CD4-positive, alpha-beta T cell treated with Interleukin-17A for 1 hour (primary cell): ENCODE data around the gene PNPLA1.
"Not testable (repeated sequence)": the region's sequence is repeated elsewhere in the genome, so short reads cannot be mapped to it uniquely, and the experiment has no call there.

Source experiments
- DNase-seq: peaks from one replicate; pipeline ENCODE4 v3.0.0-alpha.2; 2020

Gene PNPLA1

GRCh38 chr6:36337814-36338213 lies 68.0 kb downstream of the PNPLA1 start:
- no peak for DNase-seq

DNA sequence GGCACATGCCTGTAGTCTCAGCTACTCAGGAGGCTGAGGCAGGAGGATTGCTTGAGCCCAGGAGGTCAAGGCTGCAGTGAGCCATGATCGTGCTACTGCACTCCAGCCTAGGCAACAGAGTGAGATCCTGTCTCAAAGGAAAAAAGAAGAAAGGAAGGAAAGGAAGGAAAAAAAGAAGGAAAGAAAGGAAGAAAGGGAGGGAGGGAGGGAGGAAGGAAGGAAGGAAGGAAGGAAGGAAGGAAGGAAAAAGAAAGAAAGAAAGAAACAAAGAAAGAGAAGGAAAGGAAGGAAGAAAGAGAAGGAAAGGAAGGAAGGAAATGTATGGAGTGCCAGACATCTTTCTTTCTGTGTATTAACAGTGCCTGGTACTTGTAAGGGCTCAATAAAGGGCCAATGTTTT lies 68.4 kb downstream of the PNPLA1 start:
- not testable (repeated sequence) for DNase-seq

GRCh38 chr6:36339146-36339545 lies 69.3 kb downstream of the PNPLA1 start:
- DNase-seq = no peak

DNA sequence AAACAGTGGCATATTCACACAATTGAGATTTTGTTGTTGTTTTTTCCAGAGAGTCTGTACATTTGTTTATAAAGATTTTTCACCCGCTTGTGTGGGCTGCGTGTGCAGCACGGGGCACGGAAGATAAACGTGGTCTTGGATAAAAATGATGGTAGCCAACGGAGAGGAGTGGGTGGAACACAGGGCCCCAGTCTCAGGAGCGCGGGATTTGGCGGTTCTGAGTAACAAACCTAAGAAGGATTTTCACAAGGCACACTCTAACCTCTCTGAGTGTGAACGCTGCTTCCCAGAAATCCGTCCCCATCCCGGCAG lies 70.4 kb downstream of the PNPLA1 start:
- no peak for DNase-seq

DNA sequence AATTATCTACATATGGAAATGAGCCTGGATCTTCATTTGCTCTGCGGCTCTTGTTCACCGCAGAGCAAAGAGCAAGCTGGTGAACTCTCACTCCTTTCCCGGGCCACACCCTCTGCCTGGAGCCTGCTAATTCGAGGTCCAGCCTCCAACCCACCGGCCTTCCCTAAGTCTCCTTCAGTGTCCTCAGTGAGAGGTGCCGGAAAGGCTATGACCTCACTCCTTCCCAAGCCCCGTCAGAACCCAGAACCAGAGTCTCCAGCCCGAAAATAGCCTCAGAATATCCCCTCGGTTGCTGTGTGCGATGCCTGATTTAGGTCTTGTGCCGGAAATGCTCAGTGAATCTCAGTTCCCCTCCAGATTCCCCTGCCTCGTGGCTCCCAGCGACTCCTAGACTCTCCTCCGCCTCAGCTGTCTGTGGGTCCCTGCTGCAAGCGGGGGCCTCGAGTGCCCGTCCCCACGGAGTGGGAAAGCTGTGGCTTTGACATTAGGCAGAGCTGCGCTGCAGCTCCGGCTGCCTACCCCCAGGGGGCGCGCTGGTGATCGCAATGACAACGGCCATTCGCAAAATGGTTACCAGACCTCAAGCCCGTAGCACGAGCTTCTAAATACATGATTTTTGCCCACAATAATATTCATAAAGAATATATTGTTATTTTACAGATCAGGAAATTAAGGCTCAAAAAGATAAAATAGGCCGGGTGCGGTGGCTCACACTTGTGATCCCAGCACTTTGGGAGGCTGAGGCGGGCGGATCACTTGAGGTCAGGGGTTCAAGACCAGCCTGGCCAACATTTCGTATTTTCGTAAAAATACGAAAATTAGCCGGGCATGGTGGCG lies 71.0 kb downstream of the PNPLA1 start:
- DNase-seq = peak; percentile 75

DNA sequence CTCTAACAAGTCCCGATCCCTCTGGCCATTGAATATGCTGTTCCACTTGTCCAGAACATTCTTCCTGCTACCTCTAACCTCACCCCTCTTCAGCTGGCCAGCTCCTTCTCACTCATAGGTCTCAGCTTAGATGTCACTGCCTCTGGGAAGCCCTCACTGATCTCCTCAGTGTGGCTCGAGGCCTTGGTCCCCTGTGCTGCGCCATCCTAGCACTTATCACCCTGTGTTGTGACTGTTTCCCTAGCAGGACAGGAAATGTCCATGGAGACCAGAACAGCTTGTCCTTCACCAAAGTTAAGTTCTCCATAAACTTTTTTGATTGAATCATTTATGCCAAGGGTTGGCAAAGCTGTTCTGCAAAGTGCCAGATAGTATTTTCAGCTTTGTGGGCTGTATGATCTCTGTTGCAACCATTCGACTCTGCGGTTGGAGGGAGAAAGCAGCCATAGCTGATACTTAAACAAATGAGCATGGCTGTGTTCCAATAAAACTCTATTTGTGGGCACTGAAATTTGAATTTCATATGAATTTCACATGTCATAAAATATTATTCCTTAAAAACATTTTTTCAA lies 73.3 kb downstream of the PNPLA1 start:
- DNase-seq = no peak

DNA sequence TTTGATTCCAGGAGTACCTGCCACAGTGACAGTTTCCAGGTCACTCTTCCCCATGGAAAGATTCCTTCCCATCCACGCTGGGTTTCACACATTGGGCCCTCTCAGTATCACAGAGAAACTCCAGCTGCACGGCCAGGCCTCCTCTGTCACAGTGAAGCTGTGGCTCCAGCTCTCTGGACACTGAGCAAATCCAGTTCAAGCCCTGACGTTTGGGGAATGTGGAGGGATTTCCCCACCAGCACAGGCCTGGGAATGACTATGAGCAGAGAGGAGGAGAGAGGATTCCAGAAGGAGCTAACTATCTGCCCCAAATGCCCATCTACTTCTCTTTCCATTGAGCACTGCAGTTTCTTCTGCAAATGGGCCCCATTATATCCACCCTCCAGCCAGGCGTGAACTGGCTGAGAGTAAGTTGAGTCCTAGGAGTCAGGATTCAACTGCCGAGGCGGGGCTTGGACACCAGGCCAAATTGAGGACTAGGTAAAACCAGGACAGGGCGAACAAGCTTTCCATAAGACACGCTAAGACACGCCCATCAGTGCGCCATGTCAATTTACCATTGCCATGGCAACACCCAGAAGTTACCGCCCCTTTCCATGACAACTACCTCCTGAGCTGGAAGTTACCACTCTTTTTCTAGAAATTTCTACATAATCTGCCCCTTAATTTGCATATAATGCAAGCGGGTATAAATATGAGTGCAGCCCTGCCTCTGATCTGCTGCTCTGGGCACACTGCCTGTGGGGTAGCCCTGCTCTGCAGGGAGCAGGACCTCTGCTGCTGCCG lies 76.0 kb downstream of the PNPLA1 start:
- no peak for DNase-seq

DNA sequence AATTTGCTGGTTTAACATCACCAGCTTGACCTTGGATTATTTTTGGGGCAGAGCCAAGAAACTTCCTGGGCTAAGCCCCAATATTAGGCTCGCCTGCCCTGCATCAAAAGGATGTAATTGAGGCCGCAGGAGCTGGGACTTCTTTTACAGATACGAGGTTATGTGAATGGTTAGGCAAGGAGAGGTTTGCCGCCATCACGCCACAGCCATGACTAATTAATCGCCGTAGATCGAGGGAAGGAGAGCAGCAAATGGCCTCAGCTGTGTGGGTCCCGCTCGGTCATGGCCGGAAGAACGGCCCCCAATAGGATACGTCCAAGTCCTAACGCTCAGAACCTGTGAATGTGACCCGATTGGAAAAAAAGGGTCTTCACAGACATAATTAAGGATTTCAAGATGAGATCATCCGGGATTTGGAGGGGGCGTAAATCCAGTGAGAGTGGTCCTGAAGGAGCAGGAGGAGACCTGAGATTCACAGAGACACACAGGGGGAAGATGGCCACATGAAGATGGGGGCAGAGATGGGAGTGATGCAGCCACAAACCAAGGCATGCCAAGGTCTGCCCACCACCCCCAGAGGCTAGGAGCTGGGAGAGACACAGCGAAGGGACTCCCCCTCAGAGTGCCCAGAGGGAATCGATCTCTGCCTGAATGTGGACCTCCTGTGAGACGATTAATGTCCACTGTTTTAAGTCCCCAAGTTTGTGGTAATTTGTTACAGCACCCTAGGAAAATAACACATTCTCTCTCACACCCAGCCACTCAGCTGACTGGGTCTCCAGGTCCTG lies 76.8 kb downstream of the PNPLA1 start:
- no peak for DNase-seq

- no peak for DNase-seq
Observed at GRCh38 chr6:36347621-36348020, 77.8 kb downstream of the PNPLA1 start.

DNA sequence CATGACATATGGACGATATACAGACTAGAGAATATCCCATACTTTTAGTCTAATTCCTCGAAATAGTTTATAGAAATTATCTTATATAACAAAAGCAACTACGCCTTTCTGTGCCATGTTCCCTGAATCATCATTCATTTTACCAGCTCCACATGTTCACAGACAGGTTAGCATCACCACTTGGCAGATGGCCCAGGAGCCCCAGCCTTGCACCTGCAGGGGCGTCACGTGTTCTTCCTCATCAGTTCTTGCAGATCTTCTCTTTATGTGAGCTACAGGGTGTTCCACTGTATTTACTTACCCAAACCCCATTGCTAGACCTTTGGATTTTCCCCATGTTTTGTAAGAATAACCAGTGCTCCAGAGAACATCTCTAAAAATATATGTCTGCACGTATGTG lies 79.4 kb downstream of the PNPLA1 start:
- no peak for DNase-seq

DNA sequence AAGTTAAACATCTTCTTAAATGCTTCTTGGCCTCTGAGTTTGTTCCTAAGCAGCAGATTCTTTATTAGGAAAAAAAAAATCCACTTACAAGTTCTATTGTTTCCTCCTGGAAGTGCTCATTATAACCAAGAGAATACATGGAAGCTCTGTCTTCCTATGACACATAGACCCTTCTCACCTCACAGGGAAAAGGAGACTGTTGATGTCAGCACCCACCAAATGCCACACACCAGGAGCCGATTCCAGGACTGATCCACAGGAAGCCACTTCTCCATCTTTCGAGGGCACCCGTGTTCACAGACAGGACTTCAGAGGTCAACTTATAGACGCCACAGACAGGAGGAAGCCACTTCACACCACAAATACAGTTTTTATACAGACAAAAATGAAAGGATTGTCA lies 80.2 kb downstream of the PNPLA1 start:
- DNase-seq = no peak

DNA sequence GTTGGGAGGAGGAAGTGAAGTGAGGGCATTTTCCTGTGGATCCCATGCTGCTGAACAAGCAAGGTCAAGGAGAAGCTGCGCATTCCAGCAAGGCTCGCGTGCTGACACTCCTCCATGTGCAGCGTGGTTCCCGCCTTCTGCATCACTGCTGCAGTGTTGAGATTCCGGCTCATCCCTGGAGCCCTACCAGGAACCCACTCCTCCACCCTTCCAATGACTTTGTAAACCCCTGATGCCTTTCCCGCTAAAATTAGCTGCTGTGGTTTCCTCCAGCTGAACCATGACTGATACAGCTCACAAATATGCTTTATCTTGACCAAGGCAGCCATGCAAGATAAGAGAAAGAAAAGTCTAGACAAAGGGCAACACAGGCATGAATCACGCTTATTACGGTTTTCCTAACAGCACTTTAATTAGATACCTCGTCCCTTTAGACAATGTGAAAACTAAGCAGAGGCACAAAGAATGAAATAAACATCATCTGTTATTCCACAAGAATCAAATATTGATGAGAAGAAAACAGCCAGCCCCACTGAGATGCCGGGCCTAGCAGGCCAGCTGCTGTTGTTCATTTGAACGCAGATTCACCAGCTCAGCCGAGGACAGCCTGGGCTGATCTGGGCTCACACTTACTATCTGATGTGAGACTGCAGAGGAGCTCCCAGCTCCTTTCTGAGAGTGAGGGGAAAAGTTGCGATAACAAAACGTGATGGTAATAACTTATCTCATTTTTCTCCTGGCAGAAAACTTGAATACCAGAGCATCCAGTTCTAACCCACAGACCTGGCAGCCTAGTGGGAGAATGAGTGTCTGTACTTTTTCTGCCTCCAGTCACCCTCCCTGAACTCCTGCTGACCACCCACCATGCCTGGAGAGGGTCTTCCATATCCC lies 81.1 kb downstream of the PNPLA1 start:
- no peak for DNase-seq

- DNase-seq = no peak
Observed at GRCh38 chr6:36352477-36353157, 82.8 kb downstream of the PNPLA1 start.

GRCh38 chr6:36353411-36353915 lies 83.6 kb downstream of the PNPLA1 start:
- DNase-seq = no peak

DNA sequence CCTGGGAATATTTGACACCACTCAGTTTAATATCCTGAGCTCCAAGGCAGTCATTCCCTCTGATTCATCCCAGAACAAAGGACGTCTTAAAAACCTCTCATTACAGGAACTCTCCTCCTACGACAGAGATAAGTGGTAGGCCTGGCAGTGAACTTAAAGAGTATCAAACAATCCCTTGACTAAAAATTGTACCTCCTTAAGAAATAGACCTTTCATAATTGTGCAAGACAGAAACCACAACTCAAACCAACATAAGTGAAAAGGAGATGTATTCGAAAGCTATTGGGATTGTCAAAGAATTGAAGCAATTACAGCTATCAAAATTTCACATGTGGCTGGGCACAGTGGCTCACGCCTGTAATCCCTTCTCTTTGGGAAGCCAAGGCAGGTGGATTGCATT lies 86.0 kb downstream of the PNPLA1 start:
- no peak for DNase-seq

DNA sequence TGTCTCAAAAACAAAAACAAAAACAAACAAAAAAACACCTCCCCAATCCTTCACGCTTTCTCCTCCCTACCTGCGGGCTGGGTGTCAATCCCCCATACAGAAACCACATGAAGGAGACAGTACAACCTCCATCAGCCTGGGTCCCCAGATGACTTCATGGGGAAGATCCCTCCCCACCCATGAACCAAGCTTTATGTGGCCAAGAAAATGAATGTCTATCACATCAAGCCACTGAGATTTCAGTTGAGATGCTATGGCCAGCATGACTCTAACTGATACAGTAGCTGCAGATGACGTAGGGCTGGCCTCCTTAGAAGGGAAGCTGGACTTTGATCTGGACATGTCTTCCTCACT lies 88.0 kb downstream of the PNPLA1 start:
- DNase-seq = no peak
